Neural crest cell (in vitro differentiated cells): ENCODE measurements around the gene CCL25. TPM values are rescaled to one million over a fixed set of nuclear protein-coding genes. Genes with fewer than 3 reads are reported as not detected.

ENCODE experiments used
- DNase-seq: peaks from one replicate; pipeline ENCODE4 v3.0.0; 2021; ENCODE audit warnings: low read depth, mixed read lengths, low spot score
- H3K27ac Mint-ChIP-seq: one replicate; pipeline ENCODE4 v1.8.0; 2021; ENCODE audit warnings: mild to moderate bottlenecking, mixed read lengths; ENCODE audit not compliant: unreplicated experiment
- H3K27me3 Mint-ChIP-seq: 2 replicates; pipeline ENCODE4 v1.8.0; 2021; ENCODE audit warnings: low read depth, mild to moderate bottlenecking, mixed read lengths
- H3K36me3 Mint-ChIP-seq: 2 replicates; pipeline ENCODE4 v1.8.0; 2021; ENCODE audit warnings: low read depth, mild to moderate bottlenecking, mixed read lengths
- H3K4me1 Mint-ChIP-seq: 2 replicates; pipeline ENCODE4 v1.8.0; 2021; ENCODE audit warnings: mixed read lengths
- H3K4me3 Mint-ChIP-seq: one replicate; pipeline ENCODE4 v1.8.0; 2021; ENCODE audit warnings: mild to moderate bottlenecking, mixed read lengths
- H3K9me3 Mint-ChIP-seq: 2 replicates; pipeline ENCODE4 v1.8.0; 2021; ENCODE audit warnings: mixed read lengths
- total RNA-seq: library from RNA; stranded (reverse); gene quantifications from 2 replicates; pipeline ENCODE4 v1.2.1, GENCODE V29; 2021
- TF ChIP-seq, protein P1 (sequence below): fragments of 200-600 bp; sonication (generic); conservative IDR thresholded peaks from 2 replicates; pipeline ENCODE4 v1.5.0; 2021; ENCODE audit warnings: antibody characterized with exemption, mild to moderate bottlenecking

CCL25 gene
- total RNA-seq, 1 donor from 2014 or later, result not detected

GRCh38 chr19:8110931-8111330 is 58.4 kb downstream of the CCL25 start:
- no peak overlapping the region for H3K4me3 Mint-ChIP-seq
- no peaks in the 10 kb centered on the region for H3K4me1 Mint-ChIP-seq
- no peak overlapping the region for H3K27ac Mint-ChIP-seq
- H3K27me3 Mint-ChIP-seq, result no peaks in the 10 kb centered on the region
- no peaks in the 10 kb centered on the region for H3K9me3 Mint-ChIP-seq
- TF ChIP-seq, protein P1, sequence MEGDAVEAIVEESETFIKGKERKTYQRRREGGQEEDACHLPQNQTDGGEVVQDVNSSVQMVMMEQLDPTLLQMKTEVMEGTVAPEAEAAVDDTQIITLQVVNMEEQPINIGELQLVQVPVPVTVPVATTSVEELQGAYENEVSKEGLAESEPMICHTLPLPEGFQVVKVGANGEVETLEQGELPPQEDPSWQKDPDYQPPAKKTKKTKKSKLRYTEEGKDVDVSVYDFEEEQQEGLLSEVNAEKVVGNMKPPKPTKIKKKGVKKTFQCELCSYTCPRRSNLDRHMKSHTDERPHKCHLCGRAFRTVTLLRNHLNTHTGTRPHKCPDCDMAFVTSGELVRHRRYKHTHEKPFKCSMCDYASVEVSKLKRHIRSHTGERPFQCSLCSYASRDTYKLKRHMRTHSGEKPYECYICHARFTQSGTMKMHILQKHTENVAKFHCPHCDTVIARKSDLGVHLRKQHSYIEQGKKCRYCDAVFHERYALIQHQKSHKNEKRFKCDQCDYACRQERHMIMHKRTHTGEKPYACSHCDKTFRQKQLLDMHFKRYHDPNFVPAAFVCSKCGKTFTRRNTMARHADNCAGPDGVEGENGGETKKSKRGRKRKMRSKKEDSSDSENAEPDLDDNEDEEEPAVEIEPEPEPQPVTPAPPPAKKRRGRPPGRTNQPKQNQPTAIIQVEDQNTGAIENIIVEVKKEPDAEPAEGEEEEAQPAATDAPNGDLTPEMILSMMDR, result no peak
- no peaks in the 10 kb centered on the region for H3K36me3 Mint-ChIP-seq
- DNase-seq, result no peak

- Mint-ChIP-seq H3K4me1 (no peaks in the 10 kb centered on the region), H3K27ac (no peak overlapping the region), H3K9me3 (no peaks in the 10 kb centered on the region), H3K27me3 (no peaks in the 10 kb centered on the region), H3K36me3 (no peaks in the 10 kb centered on the region), H3K4me3 (no peak overlapping the region)
- TF ChIP-seq, protein P1, result no peak
- no peak for DNase-seq
These were observed 58.8 kb downstream of the CCL25 start for GRCh38 chr19:8111376-8111775.

Other genes starting within 250 kb of the CCL25 start
- gene EVI5L, start 222.5 kb upstream of the CCL25 start, total RNA-seq, result 17.8 and 19.5 TPM in 2 replicates
- gene PRR36, start 178.4 kb upstream of the CCL25 start, total RNA-seq, result 20.9 and 21.8 TPM in 2 replicates
- 0.51 and 1.0 TPM in 2 replicates for gene LRRC8E, start 164.2 kb upstream of the CCL25 start, total RNA-seq
- gene MAP2K7, start 148.9 kb upstream of the CCL25 start, total RNA-seq, result 48.1 and 50.7 TPM in 2 replicates
- 0.32 and 0.44 TPM in 2 replicates for gene TGFBR3L, start 137.9 kb upstream of the CCL25 start, total RNA-seq
- gene SNAPC2, start 132.4 kb upstream of the CCL25 start, total RNA-seq, result 19.1 and 19.5 TPM in 2 replicates
- 129 and 130 TPM in 2 replicates for gene CTXN1, start 126.6 kb upstream of the CCL25 start, total RNA-seq
- 95.9 and 97.6 TPM in 2 replicates for gene TIMM44, start 109.1 kb upstream of the CCL25 start, total RNA-seq
- gene ELAVL1, start 47.1 kb upstream of the CCL25 start, total RNA-seq, result 209 and 211 TPM in 2 replicates
- gene FBN3, start 96.8 kb downstream of the CCL25 start, total RNA-seq, result 12.8 and 13.9 TPM in 2 replicates
- gene CERS4, start 156.6 kb downstream of the CCL25 start, total RNA-seq, result 30.0 and 31.3 TPM in 2 replicates